ENCODE results near the gene PRR9. TPM values are rescaled to one million over a fixed set of nuclear protein-coding genes. Genes with fewer than 3 reads are reported as not detected.
"Not testable (repeated sequence)": the region's sequence is repeated elsewhere in the genome, so short reads cannot be mapped to it uniquely, and the experiment has no call there.

PRR9 gene, protein sequence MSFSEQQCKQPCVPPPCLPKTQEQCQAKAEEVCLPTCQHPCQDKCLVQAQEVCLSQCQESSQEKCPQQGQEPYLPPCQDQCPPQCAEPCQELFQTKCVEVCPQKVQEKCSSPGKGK
- total RNA-seq (not detected in 2 replicates), polyA plus RNA-seq (not detected in 2 replicates)

DNA sequence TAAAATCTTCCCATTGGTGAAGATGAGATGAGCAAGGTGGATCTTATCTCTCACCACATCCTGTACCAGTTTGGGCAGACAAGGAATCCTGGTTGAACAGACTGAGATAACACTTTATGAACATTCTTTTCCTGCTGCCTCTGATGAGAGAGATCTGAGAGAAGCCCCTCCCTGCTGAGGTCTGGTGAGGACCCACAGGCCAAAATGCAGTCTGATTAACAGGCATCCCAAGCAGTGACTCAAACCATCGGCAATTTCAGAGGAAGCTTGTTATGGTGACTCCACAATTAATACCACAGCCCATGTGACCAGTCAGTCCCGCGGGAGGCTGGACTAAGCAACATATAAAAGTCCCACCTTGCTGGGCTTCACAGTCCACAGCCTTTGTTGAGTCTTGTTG is at the start of gene PRR9:
Gene PRR9, plus strand, starts transcription at position 373 of the 400 bp plus-strand sequence. CDS start 561 bp downstream, outside the sequence.
- Histone ChIP-seq H3K4me1 (ENCODE audit: low read depth) (no peaks in the 10 kb centered on the region), H3K9me3 (ENCODE audit: low read depth) (no peaks in the 10 kb centered on the region), H3K36me3 (no peaks in the 10 kb centered on the region), H3K27me3 (no peaks in the 10 kb centered on the region), H3K27ac (no peak within 1 kb of the TSS), H3K4me3 (no peak within 1 kb of the TSS)
- DNase-seq (ENCODE audit: low read depth in 1 of 2, low spot score in 1 of 2): peak in 1 of 2 donors; percentile 4
- no peak for TF ChIP-seq CTCF (IDR thresholded peaks at IDR 0.05; ENCODE audit: low read depth, low read length)

DNA sequence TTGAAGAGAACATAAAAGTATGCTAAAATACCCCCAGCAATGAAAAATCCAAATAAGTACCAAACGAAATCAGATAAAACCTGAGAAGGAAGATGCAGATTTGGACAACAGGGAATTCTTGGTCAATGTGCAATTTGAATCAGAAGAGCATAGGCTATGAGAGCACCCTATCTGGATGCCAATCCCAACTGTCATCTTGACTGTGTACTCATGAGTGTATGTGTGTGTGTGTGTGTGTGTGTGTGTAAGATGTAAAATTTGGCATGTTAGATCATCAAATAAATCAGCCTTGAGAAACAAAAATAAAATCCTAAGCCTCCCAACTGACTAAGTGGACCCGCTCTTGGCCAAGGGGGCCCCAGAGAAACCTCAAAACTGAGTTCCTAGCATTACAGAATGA is 48.7 kb upstream of the PRR9 start:
- Histone ChIP-seq H3K4me1 (ENCODE audit: low read depth) (no peaks in the 10 kb centered on the region), H3K9me3 (ENCODE audit: low read depth) (no peaks in the 10 kb centered on the region), H3K27ac (no peak overlapping the region), H3K4me3 (no peak overlapping the region), H3K27me3 (no peaks in the 10 kb centered on the region), H3K36me3 (no peaks in the 10 kb centered on the region)
- no peak for DNase-seq (ENCODE audit: low read depth in 1 of 2, low spot score in 1 of 2)
- TF ChIP-seq CTCF (IDR thresholded peaks at IDR 0.05; ENCODE audit: low read depth, low read length): no peak

- no peaks in the 10 kb centered on the region for H3K4me1 ChIP-seq (ENCODE audit: low read depth)
- no peaks in the 10 kb centered on the region for H3K27me3 ChIP-seq
- H3K27ac ChIP-seq: no peak overlapping the region
- no peak overlapping the region for H3K4me3 ChIP-seq
- no peaks in the 10 kb centered on the region for H3K36me3 ChIP-seq
- no peaks in the 10 kb centered on the region for H3K9me3 ChIP-seq (ENCODE audit: low read depth)
- TF ChIP-seq CTCF (IDR thresholded peaks at IDR 0.05; ENCODE audit: low read depth, low read length): no peak
- DNase-seq (ENCODE audit: low read depth in 1 of 2, low spot score in 1 of 2): no peak
These were observed 42.8 kb upstream of the PRR9 start for GRCh38 chr1:153174624-153175023.

DNA sequence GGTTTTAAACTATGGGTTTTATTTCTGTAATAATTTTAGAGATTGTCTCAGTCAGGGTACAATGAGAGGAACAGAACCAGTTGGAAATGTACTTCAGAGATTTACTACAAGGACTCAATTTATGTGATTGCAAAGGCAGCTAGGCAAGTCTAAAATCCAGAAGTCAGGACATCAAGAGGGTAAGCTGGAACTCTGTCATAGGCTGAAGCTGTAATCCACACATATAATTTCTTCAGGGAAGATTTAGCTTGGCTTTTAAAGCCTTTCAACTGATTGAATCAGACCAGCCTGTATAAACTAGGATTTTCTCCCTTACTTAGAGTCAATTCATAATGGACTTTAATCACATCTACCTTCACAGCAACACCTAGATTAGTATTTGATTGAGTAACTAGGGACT is 38.5 kb upstream of the PRR9 start:
- H3K36me3 ChIP-seq: no peaks in the 10 kb centered on the region
- H3K4me3 ChIP-seq: no peak overlapping the region
- TF ChIP-seq CTCF (IDR thresholded peaks at IDR 0.05; ENCODE audit: low read depth, low read length): no peak
- no peaks in the 10 kb centered on the region for H3K9me3 ChIP-seq (ENCODE audit: low read depth)
- H3K27me3 ChIP-seq: no peaks in the 10 kb centered on the region
- no peaks in the 10 kb centered on the region for H3K4me1 ChIP-seq (ENCODE audit: low read depth)
- DNase-seq (ENCODE audit: low read depth in 1 of 2, low spot score in 1 of 2): no peak
- no peak overlapping the region for H3K27ac ChIP-seq

DNA sequence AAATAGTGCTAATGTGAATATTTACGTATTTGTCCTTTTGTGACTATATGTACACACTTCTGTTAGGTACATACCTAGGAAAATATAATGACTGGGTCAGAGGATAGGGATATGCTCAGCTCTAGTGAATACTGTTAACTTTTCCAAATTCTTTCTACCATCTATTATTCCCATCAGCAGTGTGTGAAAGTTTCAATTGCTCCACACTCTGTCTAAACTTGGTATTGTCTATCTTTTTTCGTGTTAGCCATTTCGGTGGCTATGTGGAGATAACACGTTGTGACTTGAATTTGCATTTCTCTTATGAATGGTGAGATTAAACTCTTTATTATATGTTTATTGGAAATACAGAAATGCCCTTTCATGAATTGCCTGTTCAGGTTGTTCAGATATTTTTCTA is 36.8 kb upstream of the PRR9 start:
- no peak for TF ChIP-seq CTCF (IDR thresholded peaks at IDR 0.05; ENCODE audit: low read depth, low read length)
- Histone ChIP-seq H3K4me3 (no peak overlapping the region), H3K36me3 (no peaks in the 10 kb centered on the region), H3K27ac (no peak overlapping the region), H3K9me3 (ENCODE audit: low read depth) (no peaks in the 10 kb centered on the region), H3K4me1 (ENCODE audit: low read depth) (no peaks in the 10 kb centered on the region), H3K27me3 (no peaks in the 10 kb centered on the region)
- DNase-seq (ENCODE audit: low read depth in 1 of 2, low spot score in 1 of 2): no peak

DNA sequence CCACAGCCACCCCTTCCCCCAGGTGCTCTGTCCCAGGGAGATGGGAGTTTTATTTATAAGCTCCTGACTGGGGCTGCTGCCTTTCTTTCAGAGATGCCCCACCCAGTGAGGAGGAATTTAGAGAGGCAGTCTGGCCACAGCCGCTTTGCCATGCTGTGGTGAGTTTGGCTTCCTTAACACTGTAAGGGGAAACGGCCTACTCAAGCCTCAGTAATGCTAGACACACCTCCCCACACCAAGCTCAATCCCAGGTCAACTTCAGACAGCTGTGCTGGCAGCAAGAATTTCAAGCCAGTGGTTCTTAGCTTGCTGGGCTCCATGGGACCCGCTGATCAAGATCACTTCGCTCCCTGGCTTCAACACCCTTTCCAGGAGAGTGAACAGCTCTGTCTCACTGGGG is 29.1 kb upstream of the PRR9 start:
- H3K27me3 ChIP-seq; H3K27ac ChIP-seq; H3K4me1 ChIP-seq (ENCODE audit: low read depth); H3K4me3 ChIP-seq; H3K36me3 ChIP-seq; H3K9me3 ChIP-seq (ENCODE audit: low read depth); DNase-seq (ENCODE audit: low read depth in 1 of 2, low spot score in 1 of 2): not testable (repeated sequence)

Data from cardiac muscle cell (in vitro differentiated cells and primary cell).